Stimulated activated CD8-positive, alpha-beta memory T cell treated with anti-CD3 and anti-CD28 coated beads, Interleukin-15, amount 100 ng/mL, for 4 hours (primary cell): ENCODE results near the gene B4GALNT4.
"Not testable (repeated sequence)": the region's sequence is repeated elsewhere in the genome, so short reads cannot be mapped to it uniquely, and the experiment has no call there.

Experiments
- DNase-seq, 2 donors: peaks; one replicate each; pipeline ENCODE4 v3.0.0-alpha.2; 2020; ENCODE audit warnings: low read depth in 2 of 2

B4GALNT4 gene

DNA sequence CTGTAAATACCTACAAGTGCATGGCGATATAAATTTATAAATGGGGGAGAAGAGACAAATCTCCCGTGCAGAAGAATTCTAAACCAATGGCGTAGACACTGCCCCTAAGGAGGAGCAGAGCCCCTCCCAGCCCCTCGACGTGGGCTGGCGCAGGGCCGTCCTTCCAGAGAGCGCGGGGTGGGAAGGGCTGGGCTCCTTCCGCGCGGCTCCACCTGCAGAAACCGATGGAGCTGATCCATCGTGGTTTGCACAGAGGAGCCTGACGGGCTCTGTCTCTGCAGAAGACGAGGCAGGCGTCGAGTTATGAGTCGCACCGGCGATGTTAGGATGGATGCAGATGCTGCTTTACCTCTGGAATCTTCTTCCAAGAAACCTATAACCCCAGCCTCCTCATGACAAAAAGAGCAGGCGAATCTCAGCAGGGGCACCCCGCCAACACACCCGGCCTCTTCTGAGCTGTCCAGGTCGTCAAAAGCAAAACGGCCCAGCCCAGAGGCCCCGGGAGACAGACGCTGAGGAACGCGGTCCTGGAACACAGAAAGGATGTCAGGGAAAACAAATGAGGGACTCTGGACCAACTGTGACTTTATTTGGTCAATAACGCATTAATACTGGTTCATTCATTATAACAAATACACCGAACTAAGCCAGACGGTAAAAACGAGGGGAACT, 11.0 kb upstream of the B4GALNT4 start:
- DNase-seq, result no peak

DNA sequence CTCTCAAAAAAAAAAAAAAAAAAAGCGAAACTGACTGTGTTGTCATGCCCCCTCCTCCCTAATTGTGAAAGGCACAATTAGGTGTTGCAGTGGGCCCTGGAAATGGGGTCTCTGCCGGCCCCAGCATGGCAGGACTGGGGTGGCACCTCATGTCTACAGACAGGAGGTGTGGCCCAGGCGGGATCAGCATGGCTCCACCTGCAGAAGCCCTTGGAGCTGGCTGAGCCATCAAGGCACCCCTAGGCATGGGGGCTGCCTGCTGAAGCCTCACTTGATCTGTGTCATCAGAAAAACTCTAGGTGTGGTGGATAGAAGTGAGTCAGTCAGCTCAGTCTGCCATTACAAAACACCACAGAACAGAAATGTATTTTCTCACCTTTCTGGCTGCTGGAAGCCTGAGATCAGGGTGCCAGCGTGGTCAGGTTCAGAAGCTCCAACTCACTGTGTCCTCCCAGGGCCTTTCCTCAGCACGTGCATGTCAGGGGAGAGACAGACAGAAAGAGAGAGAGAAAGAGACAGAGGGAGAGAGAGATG, 10.1 kb upstream of the B4GALNT4 start:
- peak; percentile 17 to 21 for DNase-seq

DNA sequence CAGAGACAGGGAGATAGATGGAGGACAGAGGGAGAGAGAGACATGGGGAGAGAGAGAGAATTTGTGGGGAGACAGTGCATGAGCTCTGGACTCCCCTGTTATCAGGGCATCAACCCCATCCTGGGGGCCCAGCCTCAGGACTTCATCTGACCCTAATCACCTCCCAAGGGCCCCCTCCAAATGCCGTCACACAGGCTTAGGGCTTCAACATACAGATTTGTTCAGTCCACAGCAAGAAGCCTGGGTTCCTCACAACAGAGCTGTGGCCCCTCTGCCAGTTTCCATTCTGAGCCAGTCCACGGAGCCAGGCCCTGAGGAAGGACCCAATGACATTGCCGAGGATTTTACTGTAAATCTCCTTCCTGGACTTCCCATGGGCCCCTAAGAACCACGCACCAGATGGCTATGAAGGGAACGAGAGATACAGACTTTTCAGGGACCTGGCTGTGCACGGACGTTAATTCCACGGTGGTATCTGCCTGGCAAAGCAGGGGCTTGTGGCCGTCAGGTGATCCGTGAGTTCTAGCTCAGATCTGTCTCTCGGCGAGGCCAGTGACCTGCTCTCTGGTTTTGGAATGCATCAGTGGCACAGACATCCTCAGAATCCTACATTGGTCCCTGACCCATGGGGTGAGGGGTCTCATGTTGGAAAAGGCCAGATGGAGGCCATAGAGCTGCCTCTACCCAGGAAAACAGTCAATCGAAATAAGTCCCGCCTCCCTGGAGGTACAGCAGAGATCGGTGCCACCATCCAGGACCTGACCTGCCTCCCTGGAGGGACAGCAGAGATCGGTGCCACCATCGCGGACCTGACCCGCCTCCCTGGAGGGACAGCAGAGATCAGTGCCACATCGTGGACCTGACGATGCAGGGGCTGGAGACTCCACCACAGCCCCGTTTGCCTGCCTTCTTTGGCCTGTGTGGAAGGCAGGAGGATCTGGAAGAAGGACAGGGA, 8.7 kb upstream of the B4GALNT4 start:
- no peak for DNase-seq

DNA sequence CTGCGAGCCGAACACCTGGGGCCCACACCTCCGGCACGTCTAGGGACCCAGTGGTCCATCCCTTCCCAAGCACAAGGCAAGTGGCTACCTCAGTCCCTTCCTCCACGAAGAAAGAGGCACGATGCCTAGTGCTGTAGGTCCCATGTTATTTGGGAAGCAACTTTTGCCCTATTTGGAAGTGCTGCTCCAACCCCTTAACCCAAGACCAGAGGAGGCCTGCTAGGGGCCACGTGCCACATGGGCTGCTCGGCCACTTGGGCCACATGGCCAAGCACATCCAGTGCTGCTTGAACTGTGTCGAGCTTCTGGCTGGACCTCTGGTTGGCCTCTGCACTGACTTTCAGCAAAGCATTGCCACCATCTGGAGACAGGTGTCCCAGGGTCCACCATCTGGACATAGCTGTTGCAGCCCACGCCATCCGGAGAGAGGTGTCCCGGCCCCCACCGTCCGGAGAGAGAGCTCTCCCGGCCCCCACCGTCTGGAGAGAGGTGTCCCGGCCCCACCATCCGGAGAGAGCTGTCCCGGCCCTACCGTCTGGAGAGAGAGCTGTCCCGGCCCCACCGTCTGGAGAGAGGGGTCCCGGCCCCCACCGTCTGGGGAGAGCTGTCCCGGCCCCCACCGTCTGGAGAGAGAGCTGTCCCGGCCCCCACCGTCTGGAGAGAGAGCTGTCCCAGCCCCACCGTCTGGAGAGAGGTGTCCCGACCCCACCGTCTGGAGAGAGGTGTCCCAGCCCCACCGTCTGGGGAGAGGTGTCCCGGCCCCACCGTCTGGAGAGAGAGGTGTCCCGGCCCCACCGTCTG, 6.5 kb upstream of the B4GALNT4 start:
- DNase-seq, result no peak

DNA sequence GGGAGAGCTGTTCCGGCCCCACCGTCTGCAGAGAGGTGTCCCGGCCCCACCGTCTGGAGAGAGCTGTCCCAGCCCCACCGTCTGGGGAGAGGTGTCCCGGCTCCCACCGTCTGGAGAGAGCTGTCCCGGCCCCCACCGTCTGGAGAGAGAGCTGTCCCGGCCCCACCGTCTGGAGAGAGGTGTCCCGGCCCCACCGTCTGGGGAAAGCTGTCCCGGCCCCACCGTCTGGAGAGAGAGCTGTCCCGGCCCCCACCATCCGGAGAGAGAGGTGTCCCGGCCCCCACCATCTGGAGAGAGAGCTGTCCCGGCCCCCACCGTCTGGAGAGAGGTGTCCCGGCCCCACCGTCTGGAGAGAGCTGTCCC, 5.9 kb upstream of the B4GALNT4 start:
- not testable (repeated sequence) for DNase-seq

DNA sequence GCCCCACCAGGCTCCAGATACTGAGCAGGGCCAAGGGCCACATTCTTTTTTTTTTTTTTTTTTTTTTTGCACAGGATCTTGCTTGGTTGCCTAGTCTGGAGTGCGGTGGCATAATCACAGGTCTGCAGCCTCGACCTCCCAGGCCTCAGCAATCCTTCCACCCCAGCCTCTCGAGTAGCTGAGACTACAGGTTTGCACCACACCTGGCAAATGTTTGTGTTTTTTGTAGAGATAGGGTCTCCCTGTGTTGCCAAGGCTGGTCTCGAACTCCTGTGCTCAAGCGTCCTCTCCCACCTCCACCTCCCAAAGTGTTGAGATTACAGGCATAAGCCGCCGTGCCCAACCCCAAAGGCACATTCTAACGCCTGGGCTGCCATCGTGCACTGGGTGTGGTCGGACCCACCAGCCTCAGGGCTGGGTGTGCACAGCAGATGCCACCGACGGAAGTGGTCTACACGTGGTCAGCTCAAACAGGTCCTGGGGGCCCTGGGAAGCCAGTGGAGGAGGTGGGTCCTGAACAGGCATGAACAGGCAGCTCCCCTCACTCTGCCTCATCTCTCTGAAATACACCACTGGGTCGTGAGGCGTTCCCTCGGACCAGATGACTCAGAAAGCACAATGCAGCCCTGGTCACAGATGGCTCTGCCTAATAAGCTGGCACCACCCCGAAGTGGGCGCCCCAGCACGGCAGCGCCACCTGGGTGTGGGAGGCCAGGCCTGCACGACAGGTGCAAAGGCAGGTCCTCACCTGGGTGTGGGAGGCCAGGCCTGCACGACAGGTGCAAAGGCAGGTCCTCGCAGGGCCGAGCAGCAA, 5.1 kb upstream of the B4GALNT4 start:
- peak; percentile 25 to 52 for DNase-seq

DNA sequence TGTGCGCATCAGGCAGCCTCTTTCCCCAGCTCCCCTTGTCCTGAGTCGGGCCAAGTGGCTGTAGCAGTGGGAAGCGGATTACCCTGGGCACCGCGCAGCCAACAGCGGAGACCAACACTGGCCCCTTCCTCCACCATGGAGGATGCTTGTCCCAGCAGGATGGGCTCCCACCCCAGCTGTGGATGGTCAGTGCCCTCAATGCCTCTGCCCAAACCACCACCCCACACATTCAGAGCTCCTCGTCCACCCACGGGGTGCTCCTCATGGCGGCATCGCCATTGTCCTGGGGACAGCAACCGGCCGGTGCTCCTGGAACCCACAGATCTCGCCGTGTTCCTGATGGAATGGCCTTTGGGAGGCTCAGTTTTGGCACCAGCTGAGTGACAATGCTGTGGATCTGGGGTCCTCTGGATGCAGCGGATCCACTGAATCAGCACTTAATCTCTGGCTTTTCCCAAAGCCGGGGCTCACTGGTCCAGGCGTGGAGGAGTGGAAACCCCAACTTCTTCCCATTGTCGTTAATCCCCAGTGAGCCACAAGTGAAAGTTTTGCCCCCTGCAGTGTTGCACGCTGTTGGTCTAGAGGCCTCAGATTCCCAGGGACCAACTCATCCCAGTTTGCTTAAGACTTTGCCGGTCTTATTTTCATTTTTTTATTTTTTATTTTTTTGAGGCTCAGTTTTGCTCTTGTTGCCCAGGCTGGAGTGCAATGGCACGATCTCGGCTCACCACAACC, 4.1 kb upstream of the B4GALNT4 start:
- DNase-seq, result no peak

DNA sequence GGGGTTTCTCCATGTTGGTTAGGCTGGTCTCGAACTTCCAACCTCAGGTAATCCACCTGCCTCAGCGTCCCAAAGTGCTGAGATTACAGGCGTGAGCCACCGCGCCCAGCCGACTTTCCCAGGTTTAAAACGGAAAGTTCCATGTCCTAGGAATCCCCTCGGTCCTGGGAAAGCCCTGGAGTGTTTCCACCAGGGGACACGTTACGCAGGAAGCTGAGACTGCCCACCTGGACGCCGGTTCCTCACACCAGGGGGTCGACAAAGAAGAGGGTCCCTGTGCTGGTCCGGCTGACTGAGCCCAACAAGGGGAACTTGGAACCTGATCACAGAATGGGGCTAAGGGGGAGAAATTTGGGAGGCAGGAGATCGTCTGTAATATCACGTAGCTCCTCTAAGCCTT, 3.5 kb upstream of the B4GALNT4 start:
- no peak for DNase-seq

DNA sequence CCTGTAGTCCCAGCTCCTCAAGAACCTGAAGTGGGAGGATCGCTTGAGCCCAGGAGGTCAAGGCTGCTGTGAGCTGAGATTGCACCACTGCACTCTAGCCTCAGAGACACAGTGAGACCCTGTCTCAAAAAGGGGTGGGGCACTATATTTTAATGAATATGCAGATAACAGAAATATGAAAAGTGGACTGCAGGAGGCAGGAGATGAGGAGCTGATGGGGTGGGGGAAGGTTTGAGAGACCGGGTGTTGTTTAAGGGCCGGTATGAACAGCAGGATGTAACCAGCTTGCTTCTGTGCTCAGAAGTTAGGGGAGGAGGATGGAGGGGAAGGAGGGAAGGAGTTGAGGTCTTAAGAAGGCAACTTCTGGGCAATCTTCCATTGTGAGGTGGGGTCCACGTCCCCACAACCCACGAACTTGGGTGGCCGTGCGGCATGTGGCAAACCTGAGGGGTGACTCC, 1.3 kb upstream of the B4GALNT4 start:
- no peak for DNase-seq

DNA sequence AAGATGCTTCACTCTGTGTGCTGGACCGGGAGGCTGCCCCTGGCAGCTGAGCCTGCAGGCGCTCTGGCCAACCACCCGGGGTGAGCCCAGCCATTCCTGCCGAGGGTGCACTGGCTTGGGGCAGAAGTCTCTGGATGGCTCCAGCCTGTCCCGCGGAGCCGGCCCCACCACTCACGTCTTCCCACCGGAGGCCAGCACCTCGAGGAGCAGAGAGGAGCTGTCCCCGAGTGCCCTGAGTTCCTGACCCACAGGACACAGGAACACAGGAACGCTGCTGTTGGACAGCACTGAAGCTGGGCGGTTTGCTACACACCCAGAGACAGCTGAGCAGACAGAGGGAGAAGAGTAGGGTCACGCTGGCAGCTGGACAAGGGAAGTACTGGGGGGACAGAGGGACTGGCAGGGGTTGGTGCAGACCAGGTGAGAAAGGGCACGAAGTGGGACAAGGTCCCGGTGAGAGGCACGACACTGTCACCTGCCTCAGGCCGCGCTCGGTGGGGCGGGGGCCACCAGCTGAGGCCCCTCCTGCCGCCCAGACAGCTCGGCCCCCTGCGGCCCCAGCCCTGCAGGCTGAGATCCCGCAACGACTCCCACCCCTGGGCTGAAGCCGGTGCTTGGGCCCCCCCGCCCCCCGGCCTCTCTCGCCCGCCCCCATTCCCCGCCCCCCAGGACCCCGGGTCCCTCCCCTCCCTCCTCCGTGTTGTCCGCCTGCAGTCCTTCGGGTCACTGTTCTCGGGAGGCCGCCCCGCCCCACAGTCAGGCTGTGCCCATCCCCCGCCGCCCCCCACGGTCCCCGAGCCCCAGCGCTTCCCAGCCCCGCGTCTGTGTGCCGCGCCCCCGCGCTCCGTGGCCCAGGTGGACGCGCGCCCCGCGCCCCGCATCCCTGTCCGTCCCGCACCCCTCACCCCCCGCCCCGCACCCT, 624 bp upstream of the B4GALNT4 start:
- DNase-seq, result no peak

DNA sequence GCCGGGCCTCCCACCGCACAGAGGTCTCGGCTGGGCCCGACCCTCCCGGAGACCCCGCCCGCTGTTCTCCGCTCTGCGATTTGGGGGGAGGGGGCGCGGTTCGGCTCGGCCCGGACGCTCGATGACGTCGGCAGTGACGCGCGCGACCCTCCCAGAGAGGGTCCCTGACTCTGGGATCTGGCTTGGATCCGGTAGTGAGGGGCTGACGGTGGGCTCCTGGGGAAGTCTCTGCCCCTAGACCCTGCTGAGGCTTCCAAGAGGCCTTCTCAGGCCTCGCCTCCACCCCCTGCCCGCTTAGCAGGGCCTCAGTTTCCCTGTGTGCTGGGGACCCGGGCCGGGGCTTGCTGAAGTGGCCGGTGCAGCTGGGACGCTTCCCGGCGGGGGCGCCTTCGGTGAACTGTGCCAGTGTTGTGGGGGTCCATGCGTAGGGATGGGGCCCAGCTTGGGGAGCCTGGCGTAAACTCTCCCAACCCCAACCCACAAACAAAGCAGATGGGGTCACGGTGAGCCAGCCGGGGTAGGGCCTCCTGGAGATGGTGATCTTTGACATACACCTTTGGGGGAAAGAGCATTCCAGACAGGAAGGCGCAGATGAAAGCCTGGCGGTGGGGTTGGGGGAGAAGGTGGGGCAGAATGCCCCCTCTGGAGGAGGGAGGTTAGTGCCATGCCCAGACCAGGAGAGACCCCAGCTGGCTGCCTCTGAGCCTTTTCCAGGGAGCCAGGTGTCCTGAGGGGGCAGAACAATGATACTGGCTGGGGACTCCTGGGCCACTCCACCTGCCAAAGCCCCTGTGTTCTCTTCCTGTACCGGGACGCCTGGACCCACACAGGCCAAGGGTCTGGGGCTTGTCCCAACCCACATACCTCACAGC, 1.0 kb downstream of the B4GALNT4 start:
- DNase-seq, result no peak

DNA sequence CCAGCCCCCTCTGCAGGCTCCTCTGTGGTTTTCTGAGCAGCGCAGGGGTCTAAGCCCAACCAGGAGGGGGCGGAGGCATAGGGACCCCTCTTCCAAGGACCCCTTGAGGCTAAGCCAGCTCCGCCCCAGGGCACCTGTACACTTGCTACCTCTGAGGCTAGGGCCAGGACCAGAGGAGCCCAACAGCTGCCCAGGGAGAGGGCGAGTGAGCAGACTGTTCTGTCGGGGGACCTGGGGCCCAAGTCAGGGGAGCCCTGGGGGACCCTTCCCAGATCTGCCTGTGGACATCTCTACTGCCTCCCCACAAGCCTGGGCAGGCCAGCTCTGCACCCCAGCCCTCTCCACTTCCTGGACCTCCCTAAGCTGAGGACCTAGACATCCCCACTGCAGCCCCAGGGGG, 1.8 kb downstream of the B4GALNT4 start:
- no peak for DNase-seq

DNA sequence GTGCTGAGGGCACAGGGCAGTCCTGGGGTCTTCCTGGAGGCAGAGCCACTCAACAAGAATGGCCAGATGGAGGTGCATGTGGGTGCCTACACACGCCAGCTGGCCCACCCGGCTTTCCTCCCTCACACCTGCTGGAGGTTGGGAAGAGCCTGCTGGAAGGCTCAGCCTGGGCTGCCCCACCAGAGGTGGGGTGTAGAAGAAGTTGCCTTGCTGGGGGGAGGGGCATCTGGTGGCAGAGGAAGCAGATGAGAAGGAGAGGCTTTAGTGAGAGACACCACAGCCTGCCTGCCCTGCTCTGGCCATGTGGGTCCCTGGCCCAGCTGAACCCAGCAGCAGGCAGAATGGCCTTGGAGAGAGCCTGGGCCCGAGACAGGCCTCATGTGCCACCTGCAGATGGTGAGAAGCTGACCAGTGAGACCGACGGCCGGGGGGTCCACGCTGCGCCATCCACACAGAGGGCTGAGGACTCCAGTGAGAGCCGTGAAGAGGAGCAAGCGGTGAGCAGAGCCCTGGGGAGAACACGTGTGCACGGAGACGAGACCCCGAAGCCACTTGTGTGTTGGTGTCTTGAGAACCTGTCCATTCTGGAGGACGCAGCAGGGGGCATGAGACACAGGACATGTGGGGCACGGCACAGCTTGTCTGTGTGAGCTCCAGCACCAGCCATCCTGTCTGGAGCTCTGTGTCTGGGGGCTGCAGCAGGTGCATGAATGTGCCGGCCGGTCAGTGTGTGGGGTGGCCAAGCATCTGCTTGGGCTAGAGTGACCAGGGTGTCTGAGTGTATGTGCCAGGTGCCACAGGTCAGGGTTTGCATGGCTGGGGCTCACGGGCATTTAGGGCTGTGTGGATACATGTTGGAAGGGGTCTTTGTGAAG, 2.7 kb downstream of the B4GALNT4 start:
- no peak for DNase-seq

DNA sequence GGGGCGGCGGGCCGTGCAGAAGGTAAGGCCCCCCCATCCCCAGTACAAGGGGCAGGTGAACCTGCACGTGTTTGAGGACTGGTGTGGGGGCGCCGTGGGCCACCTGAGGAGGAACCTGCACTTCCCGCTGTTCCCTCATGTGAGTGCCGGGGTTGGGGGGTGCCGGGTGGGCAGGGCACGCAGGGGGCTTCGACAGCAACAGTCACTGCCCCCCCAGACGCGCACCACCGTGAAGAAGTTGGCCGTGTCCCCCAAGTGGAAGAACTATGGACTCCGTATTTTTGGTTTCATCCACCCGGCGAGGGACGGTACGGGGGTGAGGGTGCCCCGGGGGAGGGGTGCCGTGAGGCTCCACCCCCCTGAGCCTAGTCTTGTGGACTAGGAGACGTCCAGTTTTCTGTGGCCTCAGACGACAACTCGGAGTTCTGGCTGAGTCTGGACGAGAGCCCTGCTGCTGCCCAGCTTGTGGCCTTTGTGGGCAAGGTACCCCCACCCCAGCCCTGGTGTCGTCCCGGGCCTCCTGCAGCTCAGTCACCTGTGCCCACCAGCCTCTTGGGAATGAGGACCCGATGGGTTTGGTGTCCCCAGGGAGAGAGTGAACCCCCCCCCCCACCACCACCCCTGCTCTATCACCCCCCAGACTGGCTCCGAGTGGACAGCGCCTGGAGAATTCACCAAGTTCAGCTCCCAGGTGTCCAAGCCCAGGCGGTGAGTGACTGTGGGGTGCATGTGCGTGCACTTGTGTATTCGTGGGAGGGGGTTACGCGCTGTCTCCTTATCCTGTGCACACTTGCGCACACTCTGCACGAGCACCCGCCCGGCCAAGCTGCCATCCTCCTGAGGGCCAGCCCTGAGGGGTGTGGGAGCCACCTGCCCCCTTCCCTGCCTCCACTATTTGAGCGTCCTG, 3.8 kb downstream of the B4GALNT4 start:
- DNase-seq, result no peak

DNA sequence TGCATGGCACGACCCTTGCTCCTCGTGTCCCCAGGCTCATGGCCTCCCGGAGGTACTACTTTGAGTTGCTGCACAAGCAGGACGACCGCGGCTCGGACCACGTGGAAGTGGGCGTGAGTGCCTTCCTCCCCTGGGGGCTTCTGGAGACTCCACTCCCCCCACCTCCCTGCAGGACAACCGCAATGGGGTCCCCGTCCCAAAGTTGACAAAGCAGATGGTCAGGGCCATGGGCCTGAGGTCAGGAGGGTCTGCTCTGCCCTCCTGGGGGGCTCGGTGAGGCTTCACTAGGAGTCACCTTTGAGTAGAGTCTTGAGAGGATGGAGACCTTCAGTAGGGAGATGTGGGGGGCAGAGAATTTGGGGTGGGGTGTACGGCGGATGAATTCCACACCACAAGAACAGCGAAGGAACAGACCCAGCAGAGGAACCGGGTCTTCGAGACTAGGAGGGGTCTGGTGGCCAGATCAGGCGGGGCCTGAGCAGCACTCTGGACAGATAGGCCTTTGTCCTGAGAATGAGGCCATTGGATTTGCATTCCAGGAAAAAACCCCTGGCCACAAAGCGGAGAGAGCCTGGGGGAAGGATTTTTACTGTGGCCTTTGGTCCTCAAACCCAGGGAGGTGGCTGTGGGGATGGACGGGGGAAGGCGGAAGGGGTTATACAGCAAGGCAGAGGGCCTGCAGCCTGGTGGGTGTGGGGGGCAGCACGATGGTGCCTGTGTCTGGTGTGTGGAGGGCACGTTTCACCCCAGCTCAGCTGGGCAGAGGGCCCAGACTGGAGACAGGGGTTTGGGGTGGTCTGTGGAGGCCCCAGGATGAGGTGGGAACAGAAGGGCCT, 4.6 kb downstream of the B4GALNT4 start:
- DNase-seq, result no peak
